Bone marrow (tissue), 2 donors: ENCODE measurements around the gene LMF1.

ENCODE experiments used
- DNase-seq, 2 donors: peaks; one replicate each; lab custom pipeline; 2025; lab: John Stamatoyannopoulos, UW

Gene LMF1

DNA sequence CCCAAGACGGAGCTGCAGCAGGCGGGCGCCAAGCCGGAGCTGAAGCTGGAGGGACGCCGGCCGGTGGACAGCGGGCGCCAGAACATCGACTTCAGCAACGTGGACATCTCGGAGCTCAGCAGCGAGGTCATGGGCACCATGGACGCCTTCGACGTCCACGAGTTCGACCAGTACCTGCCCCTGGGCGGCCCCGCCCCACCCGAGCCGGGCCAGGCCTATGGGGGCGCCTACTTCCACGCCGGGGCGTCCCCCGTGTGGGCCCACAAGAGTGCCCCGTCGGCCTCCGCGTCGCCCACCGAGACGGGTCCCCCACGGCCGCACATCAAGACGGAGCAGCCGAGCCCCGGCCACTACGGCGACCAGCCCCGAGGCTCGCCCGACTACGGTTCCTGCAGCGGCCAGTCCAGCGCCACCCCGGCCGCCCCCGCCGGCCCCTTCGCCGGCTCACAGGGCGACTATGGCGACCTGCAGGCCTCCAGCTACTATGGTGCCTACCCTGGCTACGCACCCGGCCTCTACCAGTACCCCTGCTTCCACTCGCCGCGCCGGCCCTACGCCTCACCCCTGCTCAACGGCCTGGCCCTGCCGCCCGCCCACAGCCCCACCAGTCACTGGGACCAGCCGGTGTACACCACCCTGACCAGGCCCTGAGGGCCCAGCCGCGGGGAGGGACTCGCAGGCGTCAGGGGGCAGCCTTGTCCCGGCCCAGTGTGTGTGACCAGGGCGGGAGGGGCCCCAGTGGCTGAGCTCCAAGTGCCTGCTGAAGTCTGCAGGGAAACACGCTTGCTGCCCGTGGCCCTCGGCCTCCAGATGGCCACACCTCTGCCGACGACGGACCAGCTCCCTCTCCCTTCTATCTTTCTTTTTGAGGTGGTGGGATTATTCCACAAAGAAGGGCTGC lies 14.2 kb upstream of the LMF1 start:
- no peak for DNase-seq

DNA sequence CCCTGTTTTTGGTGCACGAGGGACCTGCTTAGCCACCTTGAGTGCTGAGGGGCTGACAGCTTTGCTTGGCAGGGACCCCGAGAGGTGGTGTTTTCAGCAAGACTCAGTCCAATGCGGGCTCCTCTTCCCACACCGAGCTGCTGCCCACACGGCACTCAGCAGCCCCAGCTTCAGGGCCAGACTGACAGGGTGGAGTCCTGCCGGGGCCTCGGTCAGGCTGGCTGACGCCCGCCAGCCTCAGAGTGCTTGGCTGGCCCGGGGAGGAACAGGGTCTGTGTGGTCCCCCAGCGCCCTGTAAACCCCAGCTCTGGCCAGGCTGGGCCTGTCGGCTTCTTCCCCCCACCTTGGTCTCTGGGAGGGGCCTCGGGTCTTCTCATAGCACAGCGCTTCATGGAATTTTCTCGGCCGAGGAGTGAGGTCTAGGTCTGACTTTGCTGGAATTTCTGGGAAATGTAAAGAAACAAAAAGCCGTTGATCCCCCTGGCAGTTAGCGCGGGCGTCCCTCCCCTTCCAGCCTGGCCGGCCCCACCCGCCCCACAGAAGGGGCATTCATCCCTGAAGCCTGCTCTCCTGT lies 13.4 kb upstream of the LMF1 start:
- DNase-seq: no peak

DNA sequence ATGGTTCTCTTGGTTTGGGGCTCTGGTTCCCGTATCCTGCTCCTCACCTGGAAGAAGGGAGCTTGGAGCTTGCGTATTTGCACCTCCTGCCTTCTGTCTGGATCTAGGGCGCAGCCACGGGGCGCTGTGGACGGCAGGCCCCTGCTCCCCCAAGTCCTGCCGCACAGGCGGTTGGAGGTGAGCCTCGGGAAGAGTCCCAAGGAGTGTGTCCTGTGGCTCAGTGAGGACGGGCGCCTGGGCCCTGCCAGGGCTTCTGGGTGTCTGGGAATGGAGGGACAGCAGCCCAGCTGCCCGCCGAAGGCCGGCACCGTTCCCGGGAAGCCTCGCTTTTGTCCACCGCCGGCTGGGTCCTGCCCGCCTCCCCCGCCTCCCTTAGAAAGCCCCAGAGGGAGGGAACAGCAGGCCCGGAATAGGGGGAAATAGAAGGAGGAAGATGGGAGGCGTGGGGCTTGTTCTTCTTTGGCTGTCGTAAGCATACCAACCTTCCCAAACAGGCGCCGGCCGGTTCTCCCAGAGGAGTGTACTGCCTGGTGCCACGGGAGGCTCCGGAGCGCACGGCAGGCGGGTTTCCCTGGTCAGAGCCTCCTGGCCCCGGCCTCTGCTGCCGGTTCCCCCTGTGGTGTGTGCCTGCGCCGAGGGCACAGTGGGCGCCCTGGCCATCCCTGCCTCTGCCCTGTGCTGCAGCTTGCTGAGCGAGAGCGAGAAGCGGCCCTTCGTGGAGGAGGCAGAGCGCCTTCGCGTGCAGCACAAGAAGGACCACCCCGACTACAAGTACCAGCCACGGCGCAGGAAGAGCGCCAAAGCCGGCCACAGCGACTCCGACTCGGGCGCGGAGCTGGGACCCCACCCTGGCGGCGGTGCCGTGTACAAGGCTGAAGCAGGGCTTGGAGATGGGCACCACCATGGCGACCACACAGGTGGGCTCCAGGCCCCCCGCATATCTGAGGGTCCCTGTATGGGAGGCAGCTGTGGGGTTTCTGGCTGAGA lies 12.6 kb upstream of the LMF1 start:
- DNase-seq: no peak

DNA sequence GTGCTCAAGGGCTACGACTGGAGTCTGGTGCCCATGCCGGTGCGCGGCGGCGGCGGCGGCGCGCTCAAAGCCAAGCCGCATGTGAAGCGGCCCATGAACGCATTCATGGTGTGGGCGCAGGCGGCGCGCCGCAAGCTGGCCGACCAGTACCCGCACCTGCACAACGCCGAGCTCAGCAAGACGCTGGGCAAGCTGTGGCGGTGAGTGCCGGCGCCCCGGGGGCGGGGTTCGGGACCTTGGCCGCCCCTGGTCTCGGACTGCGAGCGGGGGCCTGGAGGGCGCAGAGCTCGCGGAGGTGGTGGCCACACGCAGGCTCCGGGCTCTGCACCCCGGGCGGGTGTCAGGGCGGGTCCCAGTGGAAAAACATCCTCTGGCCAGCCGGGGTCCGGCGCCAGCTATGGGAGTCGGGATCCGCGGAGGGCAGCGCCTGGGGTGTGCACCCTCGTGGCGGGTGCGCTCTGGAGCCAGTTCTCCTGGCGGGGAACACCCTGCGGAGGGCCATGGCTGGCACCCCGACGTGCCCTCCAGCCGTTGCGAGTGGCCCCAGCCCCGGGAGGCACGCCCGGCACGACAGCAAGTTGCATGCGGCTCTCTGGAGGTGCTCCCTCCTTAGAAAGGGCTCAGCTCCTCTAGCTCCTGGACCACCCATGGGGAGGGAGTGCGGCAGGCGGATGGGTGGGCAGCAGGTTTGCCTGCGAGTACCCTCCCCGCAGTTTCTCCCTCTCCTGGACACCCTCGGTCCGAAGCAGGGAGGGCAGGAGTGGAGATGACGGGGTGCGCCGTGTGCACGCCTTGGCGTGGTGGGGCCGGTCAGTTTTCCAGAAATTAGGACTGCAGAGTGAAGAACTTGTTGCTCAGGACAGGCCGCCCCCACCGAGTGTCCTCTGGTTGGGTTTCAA lies 11.6 kb upstream of the LMF1 start:
- no peak for DNase-seq

DNA sequence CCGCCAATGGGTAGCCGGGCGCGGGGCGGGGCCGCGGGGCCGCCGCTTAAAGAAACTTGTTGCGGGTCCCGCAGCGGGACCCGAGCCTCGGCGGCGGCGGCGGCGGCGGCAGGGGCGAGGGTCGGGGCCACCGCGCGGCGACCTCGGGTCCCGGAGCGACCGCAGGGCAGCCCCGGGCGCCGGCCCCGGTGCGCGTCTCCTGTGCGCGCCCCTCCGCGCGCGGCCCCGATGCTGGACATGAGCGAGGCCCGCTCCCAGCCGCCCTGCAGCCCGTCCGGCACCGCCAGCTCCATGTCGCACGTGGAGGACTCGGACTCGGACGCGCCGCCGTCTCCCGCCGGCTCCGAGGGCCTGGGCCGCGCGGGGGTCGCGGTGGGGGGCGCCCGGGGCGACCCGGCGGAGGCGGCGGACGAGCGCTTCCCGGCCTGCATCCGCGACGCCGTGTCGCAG lies 10.9 kb upstream of the LMF1 start, which contains the start of gene SOX8:
Gene SOX8, plus strand, starts transcription at position 76 of the 450 bp plus-strand sequence. Its CDS starts 153 bp downstream, at position 229.
- no peak for DNase-seq

DNA sequence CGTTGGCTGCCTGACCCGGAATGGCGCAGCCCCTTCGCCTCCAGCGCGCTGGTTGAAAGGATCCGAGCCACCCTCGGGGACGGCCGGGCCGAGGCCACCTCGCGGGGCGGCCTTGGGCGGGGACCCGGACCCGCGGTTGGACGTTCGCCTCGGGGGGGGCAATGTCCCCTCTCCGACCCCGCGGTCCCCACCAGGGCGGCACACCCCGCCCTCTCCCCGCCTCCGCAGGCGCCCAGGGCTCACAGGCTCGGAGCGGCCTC lies 9.7 kb upstream of the LMF1 start:
- DNase-seq: no peak

DNA sequence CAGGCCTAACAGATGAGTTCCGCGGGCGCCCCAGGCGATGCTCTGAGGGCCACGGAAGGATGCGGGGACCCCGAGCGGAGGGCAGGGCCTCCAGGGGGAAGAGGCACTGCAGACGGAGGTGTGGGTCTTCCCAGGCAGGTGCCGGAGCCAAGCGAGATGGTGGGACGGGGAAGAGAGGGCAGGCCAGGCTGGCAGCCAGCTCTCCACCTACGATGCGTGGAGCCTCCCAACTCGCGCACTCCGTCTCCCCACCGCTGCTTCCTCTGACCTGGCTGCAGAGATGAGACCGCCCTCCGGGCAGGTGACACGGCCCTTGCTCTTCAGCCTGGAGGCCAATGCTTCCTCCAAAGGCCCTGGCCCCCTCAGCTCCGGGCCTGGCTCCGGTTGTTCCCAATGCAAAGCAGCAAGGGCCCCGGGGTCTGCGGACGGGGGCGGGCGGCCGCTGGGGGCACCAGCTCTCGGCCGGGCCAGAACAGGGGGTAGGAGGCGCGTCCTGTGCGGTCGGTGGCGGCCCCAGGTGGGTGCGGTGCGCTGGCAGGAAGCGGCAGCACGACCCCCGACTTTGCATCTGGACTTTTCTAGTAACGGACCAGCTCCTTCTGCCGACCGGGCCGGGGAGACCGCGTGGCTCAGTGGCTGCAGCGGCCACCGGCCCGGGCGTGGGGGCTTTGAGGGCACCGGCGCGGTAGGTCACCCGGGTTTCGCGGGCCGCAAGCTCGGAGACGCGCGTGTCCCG lies 9.2 kb upstream of the LMF1 start:
- DNase-seq: no peak

DNA sequence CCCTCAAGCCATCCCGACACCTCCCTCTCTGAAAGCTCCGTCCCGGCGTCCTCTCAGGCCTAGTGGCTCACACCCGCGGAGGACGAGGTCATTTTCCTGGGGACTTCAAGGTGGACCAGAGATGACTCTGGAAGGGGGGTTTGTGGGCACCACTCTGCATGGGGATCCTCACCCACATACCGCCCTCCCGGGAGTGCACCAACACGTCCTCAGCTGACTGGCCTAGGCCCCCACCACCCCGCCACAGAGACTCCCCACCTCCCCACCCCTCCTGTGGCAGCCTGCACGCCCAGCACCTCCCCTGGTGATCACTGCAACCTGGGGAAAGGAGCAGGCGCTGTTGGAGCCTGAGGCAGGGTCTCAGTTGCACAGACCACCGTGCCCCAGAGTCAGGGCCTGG lies 8.4 kb upstream of the LMF1 start:
- DNase-seq: no peak

DNA sequence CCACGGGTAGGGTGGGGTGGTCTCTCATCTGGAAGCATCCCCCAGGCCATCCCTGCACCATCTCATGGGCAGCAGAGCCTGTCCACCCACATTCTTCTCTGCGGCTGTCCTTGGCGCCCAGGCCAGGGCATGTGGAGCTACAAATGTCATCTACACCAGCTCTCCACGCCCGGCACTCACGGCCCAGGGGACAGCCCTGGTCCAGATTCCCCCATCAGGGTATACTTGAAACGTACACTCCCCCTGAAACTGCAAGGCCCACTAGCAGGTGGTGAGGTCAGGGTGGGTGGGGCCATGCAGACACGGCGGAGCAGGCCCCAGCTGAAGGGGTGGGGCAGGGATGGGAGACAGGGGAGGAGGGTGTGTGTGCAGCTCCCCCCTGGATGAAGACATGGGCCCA lies 7.6 kb upstream of the LMF1 start:
- no peak for DNase-seq

DNA sequence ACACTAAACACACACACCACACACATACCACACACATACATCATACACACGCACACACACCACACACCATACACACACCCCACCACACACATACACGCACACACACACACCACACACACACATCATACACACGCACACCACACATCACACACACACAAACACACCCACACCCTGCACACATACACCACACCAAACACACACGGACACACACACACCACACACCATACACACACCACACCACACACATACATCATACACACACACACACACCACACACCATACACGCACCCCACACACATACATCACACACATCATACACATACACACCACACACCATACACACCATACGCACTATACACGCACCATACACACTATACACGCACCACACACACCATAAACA lies 7.1 kb upstream of the LMF1 start:
- DNase-seq: no peak

DNA sequence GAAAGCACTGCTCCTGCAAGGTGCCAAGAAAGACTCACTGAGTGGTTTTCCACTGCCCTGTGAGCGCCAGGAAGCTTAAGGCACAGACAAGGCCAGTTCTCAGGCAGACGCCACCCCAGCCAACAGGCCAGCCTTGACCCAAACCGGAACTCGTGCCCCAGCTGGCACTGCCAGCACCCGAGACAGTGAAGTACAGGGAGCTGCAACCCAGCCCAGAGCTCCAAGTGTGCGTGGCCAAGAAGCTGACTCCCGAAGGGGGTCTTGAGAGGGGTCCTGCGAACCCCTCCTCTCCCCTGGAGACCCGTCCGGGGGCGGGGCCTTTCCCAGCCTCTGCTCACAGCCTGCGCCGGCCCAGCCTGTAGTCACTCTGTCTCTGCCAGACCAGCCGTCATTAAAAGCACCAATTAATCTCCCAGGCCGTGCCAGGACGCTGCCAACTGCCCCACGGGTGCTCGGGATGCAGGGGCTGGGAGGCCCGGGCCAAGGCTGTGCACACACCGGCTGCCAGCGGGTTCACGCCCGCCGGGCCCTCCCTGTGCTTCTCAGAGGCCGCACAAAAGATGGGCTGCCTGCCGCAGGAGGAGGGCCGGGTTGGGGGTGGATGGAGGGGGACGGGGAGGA lies 6.4 kb upstream of the LMF1 start:
- DNase-seq: no peak

DNA sequence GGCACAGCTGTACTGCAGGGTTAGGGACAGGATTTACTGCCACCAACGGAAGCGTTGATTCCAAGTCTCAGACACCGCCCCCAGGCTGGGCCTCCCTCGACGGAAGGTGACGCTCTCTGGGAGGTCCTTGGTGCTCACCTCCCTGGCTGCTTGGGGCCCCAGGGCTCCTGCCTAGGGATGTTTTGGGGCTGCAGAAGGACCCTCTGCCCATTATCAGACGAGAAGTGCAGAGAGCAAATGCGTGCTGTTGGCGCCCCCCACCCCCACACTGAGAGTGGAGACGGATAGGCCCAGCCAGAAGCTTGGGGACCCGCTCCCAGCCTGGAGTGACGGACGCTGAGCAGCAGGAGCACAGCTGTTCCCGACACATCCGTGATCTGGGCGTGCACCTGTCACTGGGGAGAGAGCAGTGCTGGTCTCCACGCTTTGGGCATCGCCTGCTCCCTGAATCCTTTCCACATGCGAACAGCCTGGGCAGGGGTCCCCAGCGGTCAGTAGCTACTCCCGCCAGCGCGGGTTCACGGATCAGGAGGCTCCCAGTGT lies 5.7 kb upstream of the LMF1 start:
- no peak for DNase-seq

DNA sequence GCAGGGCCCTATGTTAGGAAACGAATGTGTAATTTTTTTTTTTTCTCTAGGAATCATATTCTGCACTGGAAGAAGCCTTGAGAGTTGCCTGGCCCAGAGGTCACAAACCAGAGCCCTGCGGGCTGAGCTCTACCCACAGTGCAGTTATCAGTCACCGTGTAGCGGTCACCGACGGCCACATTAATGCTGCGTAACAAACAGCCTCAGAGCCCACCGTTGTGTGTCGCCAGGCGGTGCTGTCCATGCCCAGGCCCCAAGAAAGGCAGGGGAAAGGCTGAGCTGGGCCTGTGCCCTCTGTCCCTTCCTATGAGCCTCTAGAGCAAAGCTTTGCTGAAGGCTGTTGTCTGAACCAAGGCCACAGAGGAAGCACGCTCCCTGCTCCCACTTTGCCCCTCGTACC lies 4.5 kb upstream of the LMF1 start:
- no peak for DNase-seq

DNA sequence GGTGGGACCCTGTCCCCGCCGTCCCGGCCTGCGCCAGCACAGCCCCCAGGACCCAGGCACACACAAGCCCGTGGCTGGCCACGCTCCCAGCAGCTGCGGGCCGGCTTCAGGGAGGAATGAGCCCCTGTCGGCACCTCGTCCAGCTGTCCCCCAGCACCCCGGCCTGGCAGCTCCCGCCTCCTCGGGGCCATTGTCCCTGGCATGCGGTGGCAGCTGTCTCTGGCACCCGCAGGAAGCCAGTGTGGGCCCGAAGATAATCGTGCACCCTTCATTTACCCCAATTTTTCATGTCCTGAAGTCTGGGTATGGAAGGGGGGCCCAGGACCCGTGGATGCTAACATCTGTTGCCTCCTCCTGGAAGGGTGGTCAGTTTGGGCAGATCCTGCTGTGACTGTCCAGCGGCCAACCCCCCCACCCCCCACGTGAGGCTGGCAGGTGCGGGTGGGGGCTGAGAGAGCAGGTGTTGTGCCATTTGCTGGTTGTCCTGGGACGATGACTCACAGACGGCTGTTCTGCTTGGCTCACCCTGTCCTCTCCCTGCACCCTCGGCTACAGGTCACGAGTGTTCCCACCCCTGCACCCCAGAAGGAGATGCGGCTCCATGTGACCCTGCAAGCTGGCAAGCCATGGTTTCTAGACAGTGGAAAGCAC lies 4.0 kb upstream of the LMF1 start:
- no peak for DNase-seq

DNA sequence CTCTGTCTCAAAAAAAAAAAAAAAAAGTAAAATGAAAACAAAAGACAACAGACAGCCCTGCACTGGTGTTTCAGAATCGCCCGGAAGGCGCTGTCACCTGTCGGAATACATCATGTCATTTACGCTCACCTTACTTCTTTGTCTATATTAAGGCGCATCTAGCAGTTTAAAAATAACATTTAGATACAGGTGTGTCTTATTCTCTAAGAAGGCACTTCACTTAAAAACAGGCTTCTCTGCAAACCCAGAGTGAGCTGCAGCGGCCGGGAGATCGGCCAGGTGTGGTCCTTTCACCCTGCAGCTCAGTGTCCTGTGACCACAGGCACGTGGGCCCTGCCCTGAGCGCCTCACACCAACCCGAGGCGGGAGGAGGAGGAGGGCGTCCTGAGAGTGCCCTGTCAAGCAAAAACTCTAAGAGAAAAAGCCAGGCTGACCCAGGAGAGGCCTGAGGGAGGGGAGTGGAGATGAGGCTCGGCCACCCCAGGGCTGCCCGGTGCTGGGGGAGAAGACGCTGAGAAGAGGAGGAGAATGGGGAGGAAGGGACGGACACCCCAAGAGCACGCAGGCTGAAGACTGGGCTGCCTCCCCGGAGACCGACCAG lies 3.3 kb upstream of the LMF1 start:
- DNase-seq: no peak

DNA sequence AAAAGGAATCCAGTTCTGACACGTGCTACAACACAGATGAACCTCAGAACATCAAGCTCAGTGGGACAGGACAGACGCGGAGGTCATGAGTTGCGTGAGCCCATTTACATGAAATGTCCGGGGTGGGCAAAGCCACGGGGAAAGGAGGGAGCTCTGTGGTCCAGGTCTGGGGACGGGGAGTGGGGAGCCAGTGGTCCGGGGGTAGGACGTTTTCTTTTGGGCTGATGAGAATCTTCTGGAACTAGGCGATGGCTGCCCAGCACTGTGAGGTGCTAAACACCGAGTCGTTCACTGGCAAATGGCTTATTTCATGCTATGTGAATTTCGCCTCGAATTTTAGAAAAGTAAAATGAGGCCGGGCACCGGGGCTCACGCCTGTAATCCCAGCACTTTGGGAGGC lies 2.6 kb upstream of the LMF1 start:
- DNase-seq: no peak

DNA sequence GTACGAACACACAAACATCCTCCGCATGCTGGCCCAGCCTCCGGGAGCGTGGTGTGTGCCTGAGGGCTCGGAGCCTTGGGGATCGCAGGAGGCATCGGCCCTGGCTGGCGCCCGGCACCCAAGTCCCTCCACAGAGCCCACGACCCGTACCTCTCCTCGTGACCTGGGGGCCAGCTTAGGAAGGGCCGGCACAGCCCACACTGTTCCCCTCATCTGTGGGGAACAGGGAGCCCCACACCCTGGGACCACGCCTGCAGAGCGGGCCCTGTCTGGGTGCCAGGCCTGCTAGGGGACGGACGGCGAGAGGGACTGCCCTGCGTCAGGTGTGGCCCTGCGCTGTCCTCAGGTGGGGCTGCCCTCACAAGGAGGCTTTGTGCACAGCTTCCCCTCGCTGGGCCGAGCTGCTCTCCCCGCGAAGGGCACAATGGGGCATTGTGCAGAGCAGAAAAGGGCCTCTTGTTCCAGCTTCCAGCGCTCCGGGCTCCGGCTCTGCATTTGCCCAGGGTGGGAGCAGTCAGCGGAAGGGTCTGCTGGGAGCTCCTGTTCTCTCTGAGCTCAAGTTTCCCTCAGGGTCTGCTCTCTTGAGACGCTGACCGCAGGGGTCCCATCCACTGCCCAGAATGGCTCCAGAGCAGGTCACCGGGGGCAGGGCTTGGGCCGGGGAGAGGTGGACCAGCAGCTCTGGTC lies 1.7 kb upstream of the LMF1 start:
- no peak for DNase-seq

DNA sequence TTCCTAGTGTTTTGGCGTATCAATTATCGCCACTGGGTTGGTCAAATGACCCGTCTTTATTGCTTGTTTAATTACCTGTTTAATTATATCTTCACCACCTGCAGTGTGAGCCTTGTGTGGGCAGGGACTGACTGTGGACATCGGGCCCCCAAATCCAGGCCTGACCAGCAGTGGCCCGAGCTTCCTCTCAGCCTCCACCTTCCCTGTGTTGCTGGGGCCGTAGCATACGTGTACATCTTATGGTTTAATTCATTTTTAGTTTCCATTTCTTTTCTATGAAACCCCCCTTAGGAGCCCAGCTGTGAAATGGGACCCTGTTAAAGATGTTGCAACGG lies 1.2 kb upstream of the LMF1 start:
- no peak for DNase-seq

DNA sequence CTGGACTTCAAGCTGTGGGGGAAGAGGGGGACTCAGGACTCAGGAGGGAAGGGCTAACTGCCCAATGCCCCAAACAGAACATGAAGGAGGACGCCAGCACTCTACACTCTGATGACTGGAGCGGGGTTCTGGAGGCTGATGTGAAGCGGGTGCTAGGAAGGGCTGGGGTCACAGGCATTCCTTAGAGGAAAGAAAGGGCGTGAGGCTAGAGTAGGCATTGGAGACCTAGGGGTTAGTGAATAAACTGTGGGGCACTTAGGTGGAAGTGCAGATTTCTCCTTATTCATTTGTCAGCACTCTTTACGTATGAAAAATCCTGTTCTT lies 760 bp upstream of the LMF1 start:
- DNase-seq: no peak
